Liver (tissue), 3 donors: ENCODE data around the gene SORCS2.

ENCODE experiments used
- FOXA1 ChIP-seq: IDR thresholded peaks from 2 replicates; pipeline ENCODE4 v1.6.1; 2016; ENCODE audit warnings: antibody characterized with exemption
- GABPA ChIP-seq, 2 donors: IDR thresholded peaks in 1 of 2; conservative IDR thresholded peaks in 1 of 2; 2 replicates each; pipeline ENCODE4 v1.6.1; 2016; ENCODE audit warnings: antibody characterized with exemption in 2 of 2, mild to moderate bottlenecking in 1 of 2, moderate library complexity in 1 of 2
- JUND ChIP-seq, 2 donors: IDR thresholded peaks; 2 replicates each; pipeline ENCODE4 v1.6.1; 2016; ENCODE audit warnings: antibody characterized with exemption in 2 of 2
- NR2F2 ChIP-seq: IDR thresholded peaks from 2 replicates; pipeline ENCODE4 v1.6.1; 2016; ENCODE audit warnings: antibody characterized with exemption
- RAD21 ChIP-seq, 2 donors: IDR thresholded peaks; 2 replicates each; pipeline ENCODE4 v1.6.1; 2016; ENCODE audit warnings: antibody characterized with exemption in 2 of 2, mild to moderate bottlenecking in 2 of 2
- RXRA ChIP-seq, 2 donors: IDR thresholded peaks; 2 replicates each; pipeline ENCODE4 v1.6.1; 2017 to 2018; ENCODE audit warnings: antibody characterized with exemption in 2 of 2, mild to moderate bottlenecking in 1 of 2
- SP1 ChIP-seq: IDR thresholded peaks from 2 replicates; pipeline ENCODE4 v1.6.1; 2018; ENCODE audit warnings: antibody characterized with exemption, mild to moderate bottlenecking
- TAF1 ChIP-seq: conservative IDR thresholded peaks from 2 replicates; pipeline ENCODE4 v1.6.1; 2016; ENCODE audit warnings: antibody characterized with exemption, mild to moderate bottlenecking
- YY1 ChIP-seq: IDR thresholded peaks from 2 replicates; pipeline ENCODE4 v1.6.1; 2016; ENCODE audit warnings: antibody characterized with exemption, mild to moderate bottlenecking
- TF ChIP-seq, protein P1 (sequence below): fragments of 150-350 bp; IDR thresholded peaks from 2 replicates; pipeline ENCODE4 v1.5.1; 2017; ENCODE audit warnings: improper control_type of control experiment, low read depth, low read length; ENCODE audit not compliant: missing input control
- TF ChIP-seq, protein P2 (sequence below): IDR thresholded peaks from 2 replicates; pipeline ENCODE4 v1.6.1; 2016; ENCODE audit warnings: antibody characterized with exemption
- TF ChIP-seq, protein P3 (sequence below): IDR thresholded peaks from 2 replicates; pipeline ENCODE4 v1.6.1; 2016; ENCODE audit warnings: antibody characterized with exemption, mild to moderate bottlenecking
- TF ChIP-seq, protein P4 (sequence below): IDR thresholded peaks from 2 replicates; pipeline ENCODE4 v1.6.1; 2016; ENCODE audit warnings: antibody characterized with exemption
- donor health status: healthy.
- donor health status: healthy.

DNA sequence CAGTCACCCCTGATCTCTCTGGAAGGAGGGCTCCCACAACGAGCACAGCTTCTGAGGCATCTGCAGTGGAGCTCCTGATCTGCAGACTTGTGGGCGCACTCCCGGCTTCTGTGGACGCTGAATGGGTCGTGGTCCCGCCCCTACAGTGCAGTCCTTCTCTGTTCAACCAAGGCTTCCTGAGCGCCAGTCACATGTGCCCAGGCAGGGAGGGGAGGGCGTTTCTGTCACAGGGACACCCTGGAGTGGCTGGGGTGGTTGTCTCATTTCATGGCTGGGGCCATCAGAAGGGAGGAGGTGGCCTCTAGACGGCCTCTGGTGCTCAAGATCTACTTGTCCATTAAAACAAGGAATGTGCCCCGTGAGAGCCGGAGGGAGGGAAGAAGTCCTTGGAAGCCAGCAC, 309.5 kb downstream of the SORCS2 start:
- TF ChIP-seq YY1 (no peak), TAF1 (no peak), RAD21 (IDR thresholded peaks at IDR 0.05) (no peak), NR2F2 (no peak), JUND (IDR thresholded peaks at IDR 0.05) (no peak), SP1 (no peak), FOXA1 (no peak), RXRA (IDR thresholded peaks at IDR 0.05) (no peak), GABPA (IDR thresholded peaks at IDR 0.05 in 1 of 2, conservative IDR thresholded peaks at IDR 0.05 in 1 of 2) (no peak)
- TF ChIP-seq, protein P1, sequence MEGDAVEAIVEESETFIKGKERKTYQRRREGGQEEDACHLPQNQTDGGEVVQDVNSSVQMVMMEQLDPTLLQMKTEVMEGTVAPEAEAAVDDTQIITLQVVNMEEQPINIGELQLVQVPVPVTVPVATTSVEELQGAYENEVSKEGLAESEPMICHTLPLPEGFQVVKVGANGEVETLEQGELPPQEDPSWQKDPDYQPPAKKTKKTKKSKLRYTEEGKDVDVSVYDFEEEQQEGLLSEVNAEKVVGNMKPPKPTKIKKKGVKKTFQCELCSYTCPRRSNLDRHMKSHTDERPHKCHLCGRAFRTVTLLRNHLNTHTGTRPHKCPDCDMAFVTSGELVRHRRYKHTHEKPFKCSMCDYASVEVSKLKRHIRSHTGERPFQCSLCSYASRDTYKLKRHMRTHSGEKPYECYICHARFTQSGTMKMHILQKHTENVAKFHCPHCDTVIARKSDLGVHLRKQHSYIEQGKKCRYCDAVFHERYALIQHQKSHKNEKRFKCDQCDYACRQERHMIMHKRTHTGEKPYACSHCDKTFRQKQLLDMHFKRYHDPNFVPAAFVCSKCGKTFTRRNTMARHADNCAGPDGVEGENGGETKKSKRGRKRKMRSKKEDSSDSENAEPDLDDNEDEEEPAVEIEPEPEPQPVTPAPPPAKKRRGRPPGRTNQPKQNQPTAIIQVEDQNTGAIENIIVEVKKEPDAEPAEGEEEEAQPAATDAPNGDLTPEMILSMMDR, result no peak
- TF ChIP-seq, protein P2, sequence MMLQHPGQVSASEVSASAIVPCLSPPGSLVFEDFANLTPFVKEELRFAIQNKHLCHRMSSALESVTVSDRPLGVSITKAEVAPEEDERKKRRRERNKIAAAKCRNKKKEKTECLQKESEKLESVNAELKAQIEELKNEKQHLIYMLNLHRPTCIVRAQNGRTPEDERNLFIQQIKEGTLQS, result no peak
- TF ChIP-seq, protein P3, sequence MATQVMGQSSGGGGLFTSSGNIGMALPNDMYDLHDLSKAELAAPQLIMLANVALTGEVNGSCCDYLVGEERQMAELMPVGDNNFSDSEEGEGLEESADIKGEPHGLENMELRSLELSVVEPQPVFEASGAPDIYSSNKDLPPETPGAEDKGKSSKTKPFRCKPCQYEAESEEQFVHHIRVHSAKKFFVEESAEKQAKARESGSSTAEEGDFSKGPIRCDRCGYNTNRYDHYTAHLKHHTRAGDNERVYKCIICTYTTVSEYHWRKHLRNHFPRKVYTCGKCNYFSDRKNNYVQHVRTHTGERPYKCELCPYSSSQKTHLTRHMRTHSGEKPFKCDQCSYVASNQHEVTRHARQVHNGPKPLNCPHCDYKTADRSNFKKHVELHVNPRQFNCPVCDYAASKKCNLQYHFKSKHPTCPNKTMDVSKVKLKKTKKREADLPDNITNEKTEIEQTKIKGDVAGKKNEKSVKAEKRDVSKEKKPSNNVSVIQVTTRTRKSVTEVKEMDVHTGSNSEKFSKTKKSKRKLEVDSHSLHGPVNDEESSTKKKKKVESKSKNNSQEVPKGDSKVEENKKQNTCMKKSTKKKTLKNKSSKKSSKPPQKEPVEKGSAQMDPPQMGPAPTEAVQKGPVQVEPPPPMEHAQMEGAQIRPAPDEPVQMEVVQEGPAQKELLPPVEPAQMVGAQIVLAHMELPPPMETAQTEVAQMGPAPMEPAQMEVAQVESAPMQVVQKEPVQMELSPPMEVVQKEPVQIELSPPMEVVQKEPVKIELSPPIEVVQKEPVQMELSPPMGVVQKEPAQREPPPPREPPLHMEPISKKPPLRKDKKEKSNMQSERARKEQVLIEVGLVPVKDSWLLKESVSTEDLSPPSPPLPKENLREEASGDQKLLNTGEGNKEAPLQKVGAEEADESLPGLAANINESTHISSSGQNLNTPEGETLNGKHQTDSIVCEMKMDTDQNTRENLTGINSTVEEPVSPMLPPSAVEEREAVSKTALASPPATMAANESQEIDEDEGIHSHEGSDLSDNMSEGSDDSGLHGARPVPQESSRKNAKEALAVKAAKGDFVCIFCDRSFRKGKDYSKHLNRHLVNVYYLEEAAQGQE, result no peak
- TF ChIP-seq, protein P4, sequence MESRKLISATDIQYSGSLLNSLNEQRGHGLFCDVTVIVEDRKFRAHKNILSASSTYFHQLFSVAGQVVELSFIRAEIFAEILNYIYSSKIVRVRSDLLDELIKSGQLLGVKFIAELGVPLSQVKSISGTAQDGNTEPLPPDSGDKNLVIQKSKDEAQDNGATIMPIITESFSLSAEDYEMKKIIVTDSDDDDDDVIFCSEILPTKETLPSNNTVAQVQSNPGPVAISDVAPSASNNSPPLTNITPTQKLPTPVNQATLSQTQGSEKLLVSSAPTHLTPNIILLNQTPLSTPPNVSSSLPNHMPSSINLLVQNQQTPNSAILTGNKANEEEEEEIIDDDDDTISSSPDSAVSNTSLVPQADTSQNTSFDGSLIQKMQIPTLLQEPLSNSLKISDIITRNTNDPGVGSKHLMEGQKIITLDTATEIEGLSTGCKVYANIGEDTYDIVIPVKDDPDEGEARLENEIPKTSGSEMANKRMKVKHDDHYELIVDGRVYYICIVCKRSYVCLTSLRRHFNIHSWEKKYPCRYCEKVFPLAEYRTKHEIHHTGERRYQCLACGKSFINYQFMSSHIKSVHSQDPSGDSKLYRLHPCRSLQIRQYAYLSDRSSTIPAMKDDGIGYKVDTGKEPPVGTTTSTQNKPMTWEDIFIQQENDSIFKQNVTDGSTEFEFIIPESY, result no peak
